ENCODE measurements around the gene DUOX1.
"Not testable (repeated sequence)": the region's sequence is repeated elsewhere in the genome, so short reads cannot be mapped to it uniquely, and the experiment has no call there.

DUOX1 gene

GRCh38 chr15:45121706-45122417 lies 7.9 kb upstream of the DUOX1 start:
- DNase-seq: no peak

DNA sequence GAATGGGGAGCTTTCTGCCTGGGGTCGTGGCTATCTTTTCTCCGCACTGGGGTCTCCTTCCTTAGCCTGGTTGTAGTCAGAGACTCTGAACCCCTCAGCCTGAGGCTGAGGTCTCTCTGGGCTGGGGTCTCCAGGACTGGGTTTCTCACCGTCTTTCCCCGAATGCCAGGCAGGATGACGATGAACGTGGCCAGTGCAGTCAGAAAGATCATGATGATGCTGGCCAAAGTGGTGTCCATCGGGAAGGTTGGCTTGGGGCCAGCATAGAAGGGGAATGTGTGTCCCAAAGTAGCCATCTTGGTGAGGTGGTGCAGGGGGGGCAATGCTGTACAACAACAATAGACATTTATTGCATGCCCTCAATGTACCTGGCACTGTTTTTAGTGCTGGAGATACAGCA lies 7.1 kb upstream of the DUOX1 start:
- DNase-seq: no peak

DNA sequence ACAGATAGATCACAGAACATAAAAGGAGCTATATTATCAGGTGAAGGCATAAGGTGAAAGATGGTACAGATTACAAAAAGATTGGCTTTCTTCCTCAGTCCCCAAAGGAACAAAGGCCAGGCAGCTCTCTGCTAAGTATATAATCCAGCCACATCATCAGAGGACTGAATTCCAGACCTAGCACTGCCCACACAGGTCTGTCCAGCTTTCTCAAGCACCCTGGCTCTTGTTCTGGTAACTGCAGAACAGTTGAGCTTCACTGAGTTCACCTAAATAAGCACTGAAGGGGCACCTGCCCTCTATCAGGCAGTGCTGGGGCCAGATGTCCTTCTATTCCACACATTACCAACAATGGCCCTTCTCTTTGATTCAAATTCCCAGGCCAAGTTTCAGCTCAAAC lies 6.4 kb upstream of the DUOX1 start:
- DNase-seq: no peak

DNA sequence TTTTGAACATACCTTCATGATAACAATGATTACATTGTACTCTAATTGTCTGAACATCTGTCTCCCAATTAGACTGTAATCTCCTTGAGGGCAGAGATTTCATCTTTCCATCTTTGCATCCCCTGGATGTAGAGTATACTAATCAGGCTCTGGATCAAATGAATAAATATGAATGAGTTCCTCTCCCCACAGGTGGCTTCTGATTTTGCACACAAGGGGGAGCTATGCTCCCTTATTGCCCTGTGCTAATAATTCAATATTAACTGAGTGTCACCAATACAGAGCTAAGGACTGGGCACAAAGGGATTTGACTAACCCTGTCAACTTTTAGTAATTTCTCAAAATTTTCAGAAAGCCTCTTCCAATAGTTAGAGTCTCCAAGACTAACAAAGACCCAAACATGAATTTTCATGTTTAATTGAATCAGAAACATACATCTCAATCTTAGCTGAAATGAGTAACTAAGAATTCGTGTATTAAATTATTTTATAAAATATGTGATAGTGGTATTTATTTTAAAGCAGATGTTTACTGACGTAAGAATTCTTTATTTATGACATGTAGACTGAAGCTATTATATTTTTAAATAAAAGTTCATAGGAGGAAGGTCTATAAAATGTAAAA lies 3.1 kb upstream of the DUOX1 start:
- peak; percentile 36 for DNase-seq

GRCh38 chr15:45128971-45129639 lies 689 bp upstream of the DUOX1 start:
- DNase-seq: no peak

DNA sequence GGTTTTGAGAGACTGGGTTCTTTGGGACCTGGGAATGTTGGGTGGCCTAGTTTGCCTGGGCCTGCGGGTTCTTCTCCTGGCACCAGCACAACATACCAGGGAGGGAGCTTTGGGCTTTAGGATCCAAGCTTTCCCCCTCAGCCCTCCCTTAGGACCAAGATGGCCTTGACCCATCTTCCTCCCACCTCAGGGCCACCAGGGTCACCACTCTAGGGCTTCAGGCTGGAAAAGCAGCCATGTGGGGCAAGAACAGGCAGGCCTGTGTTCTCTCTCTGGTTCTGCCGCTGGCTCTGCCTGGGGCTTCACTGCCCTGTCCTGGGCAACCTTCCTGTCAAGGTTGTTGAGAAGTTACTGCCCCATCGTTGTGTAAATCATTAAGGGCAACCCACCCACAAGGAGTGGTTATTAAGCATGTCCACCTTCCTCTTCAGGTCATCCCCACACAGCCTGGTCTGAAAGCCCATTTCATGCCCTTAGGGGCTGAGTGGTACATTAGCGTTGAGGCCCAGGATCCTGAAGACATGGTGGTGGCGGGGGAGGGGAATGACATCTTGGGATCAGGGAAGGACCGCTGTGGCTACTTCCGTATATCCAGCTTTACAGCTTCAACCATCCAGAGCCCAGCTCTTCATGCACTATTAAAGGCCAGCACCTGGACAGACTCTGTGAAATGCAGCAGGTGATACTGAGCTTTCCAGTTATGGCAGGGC lies 652 bp downstream of the DUOX1 start:
- no peak for DNase-seq

DNA sequence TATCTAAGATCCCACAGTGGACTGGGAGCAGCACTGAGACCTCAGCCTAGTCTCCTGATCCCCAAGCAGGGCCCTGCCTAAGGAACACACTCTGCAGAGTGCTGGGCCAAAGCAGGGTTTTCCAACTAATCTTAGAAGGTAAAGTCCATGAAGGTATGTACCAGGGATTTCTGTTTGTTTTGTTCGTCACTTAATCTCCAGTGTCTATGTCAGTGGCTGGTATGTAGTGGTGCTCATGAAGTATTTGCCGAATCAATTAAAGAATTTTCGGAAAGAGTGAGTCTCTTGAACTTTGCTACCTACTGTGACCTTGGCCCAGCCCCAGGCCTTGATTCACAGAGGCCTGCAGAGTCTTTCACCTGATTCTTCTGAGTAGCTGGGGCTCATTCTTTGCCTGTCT lies 1.7 kb downstream of the DUOX1 start:
- DNase-seq: no peak

- no peak for DNase-seq
These were observed 3.2 kb downstream of the DUOX1 start for GRCh38 chr15:45132844-45133560.

GRCh38 chr15:45133561-45133920 lies 3.7 kb downstream of the DUOX1 start:
- DNase-seq: no peak

GRCh38 chr15:45134046-45134445 lies 4.3 kb downstream of the DUOX1 start:
- DNase-seq: no peak

- peak; percentile 16 for DNase-seq
These were observed 5.1 kb downstream of the DUOX1 start for GRCh38 chr15:45134682-45135604.

DNA sequence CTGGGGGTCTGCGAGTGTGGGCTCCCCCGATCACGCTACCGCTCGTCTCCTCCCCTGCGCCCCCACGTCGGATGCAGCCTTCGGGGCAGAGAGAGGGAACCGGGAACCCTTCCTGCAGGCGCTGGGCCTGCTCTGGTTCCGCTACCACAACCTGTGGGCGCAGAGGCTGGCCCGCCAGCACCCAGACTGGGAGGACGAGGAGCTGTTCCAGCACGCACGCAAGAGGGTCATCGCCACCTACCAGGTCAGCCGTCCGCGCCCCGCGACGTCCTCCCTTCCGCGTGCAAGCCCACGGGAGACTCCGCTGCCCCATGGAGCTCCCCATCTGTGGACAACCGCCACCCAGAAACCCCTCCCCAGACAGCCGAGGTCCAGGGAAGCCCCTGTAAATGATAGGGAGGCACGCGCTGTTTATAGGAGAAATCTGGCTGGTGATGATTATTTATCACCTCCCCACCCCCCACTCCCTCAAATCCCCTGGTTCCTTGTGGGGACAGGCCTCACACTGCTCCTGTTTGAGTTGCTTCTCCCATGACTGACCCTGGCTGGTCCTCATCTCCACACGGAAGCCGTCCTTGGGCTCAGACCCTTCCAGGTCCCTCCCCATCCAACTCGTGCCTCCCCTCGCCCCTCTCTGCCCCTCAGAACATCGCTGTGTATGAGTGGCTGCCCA lies 6.0 kb downstream of the DUOX1 start:
- not testable (repeated sequence) for DNase-seq

- DNase-seq: no peak
These were observed 6.6 kb downstream of the DUOX1 start for GRCh38 chr15:45136378-45136764.

DNA sequence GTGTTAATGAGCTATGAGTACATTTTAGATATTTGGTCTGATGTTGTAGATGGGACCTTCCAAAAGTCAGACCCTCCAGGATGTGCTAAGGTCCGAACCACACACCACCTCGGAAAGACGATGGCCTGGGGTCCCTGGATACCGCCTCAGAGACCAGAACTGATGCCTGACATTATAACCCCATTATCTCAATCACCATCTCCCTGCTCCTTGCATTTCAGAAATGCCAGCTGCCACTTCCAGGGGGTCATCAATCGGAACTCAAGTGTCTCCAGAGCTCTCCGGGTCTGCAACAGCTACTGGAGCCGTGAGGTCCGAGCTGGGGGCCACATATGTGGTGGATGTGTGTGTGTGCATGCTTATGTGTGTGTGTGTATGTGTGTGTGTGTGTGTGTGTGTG lies 7.9 kb downstream of the DUOX1 start:
- no peak for DNase-seq

DNA sequence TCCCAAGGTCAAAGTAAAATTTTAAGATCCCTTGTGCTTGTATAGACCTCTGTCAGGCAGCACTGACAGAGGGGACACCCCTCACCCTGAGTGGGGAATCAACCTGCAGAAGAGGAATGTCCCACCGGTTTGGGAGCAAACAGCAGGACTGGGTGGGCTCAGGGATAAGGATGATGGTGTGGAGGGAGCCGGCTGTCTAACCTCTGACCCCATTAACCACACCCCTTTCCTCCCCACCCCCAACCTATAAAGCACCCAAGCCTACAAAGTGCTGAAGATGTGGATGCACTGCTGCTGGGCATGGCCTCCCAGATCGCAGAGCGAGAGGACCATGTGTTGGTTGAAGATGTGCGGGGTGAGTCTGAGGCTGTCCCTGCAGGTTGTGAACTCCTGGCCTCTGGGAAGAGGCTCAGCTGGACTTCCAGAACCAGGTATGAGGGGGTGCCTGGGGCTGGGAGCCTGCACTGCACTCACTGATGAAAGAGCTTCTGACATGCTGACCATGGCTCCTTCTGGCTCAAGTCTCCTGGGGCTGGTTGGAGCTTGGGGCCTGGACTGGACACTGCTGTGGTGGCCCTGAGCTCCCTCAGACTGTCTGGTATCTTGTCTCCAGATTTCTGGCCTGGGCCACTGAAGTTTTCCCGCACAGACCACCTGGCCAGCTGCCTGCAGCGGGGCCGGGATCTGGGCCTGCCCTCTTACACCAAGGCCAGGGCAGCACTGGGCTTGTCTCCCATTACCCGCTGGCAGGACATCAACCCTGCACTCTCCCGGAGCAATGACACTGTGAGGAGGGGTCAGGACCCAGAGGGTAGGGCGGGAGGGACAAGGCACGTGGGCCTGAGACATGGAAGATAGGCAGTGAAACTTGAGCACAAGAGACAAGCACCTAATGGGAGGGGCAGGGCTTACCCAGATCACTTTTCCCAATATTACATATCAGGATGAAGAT lies 9.3 kb downstream of the DUOX1 start:
- no peak for DNase-seq

GRCh38 chr15:45139770-45140169 lies 10.0 kb downstream of the DUOX1 start:
- no peak for DNase-seq

GRCh38 chr15:45140557-45141250 lies 10.9 kb downstream of the DUOX1 start:
- no peak for DNase-seq

DNA sequence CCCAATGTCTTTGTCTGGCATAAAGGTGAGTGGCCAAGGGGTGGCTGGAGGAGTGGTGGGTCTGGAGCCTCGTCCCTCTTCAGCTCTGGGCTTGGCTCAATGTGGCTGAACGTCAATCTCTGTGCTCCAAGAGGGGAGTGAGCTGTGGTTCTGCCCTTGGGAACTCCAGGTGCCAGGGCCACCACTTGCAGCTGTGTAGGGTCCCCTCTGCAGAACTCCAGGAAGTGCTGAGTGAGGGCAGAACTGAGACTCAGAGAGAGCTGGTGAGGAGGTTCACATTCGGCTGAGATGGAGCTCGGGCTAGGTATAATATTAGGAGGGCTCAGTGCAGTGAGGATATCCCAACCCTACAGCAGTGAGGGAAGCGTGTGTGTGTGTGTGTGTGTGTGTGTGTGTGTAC lies 11.6 kb downstream of the DUOX1 start:
- no peak for DNase-seq

DNA sequence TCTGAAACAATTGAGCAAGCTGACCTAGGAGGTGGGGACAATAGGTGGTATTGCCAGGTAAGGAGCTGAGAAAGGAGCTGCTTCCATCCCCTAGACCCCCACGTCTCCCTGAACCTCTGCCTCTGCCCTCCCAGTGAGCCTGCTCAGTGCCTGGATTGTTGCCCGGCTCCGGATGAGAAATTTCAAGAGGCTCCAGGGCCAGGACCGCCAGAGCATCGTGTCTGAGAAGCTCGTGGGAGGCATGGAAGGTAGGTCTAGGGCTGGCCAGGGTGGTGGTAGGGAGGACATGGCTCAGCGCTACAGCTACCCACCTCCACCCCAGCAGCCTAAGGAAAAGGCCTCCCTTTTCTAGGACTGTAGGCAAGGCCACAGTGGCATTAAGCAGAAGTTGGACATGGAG lies 13.3 kb downstream of the DUOX1 start:
- no peak for DNase-seq

DNA sequence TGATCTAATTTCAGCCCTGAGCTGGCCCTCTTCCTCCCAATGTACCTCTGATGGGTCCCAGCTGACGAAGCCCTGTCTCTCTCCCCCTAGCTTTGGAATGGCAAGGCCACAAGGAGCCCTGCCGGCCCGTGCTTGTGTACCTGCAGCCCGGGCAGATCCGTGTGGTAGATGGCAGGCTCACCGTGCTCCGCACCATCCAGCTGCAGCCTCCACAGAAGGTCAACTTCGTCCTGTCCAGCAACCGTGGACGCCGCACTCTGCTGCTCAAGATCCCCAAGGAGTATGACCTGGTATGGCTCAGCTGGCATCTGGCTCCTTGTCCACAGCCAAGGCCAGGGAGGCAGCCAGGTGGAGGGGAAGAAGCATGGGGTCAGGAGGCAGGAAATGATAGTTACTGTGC lies 14.2 kb downstream of the DUOX1 start:
- DNase-seq: no peak
